Ishikawa (cell line): ENCODE results near the gene ATF7.

Experiments used
- CEBPB ChIP-seq: IDR thresholded peaks from 2 replicates; pipeline ENCODE4 v1.6.1; 2012
- CREB1 ChIP-seq: IDR thresholded peaks from 2 replicates; pipeline ENCODE4 v1.6.1; 2012; ENCODE audit warnings: low read depth
- EGR1 ChIP-seq: IDR thresholded peaks from 2 replicates; pipeline ENCODE4 v1.6.1; 2012
- EP300 ChIP-seq: IDR thresholded peaks from 2 replicates; pipeline ENCODE4 v1.6.1; 2012; ENCODE audit warnings: borderline replicate concordance
- FOXM1 ChIP-seq: IDR thresholded peaks from 2 replicates; pipeline ENCODE4 v1.6.1; 2012; ENCODE audit warnings: low read depth, borderline replicate concordance
- NFIC ChIP-seq: IDR thresholded peaks from 2 replicates; pipeline ENCODE4 v1.6.1; 2012
- RAD21 ChIP-seq: IDR thresholded peaks from 2 replicates; pipeline ENCODE4 v1.6.1; 2012; ENCODE audit warnings: low read depth
- REST ChIP-seq: IDR thresholded peaks from 2 replicates; pipeline ENCODE4 v1.6.1; 2012; ENCODE audit warnings: low read depth, mild to moderate bottlenecking
- TAF1 ChIP-seq: IDR thresholded peaks from 2 replicates; pipeline ENCODE4 v1.6.1; 2012; ENCODE audit warnings: low read depth, mild to moderate bottlenecking
- TCF12 ChIP-seq: IDR thresholded peaks from 2 replicates; pipeline ENCODE4 v1.6.1; 2012; ENCODE audit warnings: low read depth
- TEAD4 ChIP-seq: IDR thresholded peaks from 2 replicates; pipeline ENCODE4 v1.6.1; 2012
- YY1 ChIP-seq: IDR thresholded peaks from 2 replicates; pipeline ENCODE4 v1.6.1; 2012; ENCODE audit warnings: low read depth
- ZBTB7A ChIP-seq: IDR thresholded peaks from 2 replicates; pipeline ENCODE4 v1.6.1; 2012; ENCODE audit warnings: low read depth
- TF ChIP-seq, protein P1 (sequence below): IDR thresholded peaks from 2 replicates; pipeline ENCODE4 v1.6.1; 2012
- TF ChIP-seq, protein P2 (sequence below): IDR thresholded peaks from 2 replicates; pipeline ENCODE4 v1.6.1; 2012

Gene ATF7

DNA sequence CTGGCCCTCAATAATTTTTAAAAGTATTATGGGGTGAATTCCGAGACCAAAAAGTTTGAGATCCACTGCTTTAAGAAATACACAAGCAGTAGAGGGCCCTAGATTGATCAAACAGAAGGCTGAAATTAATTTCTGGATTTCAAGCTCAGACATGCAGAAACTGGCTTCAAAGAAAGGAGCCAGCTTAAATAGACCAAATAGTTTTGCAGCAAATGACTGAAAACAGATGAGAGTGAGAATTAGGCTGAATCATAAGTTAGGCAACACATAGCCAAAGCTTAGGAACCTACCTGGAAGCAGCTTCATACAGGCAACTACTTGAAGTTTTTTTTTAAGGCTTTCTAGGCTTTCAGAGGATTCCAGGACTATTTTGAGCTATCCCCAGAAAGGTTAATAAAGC lies 12.4 kb downstream of the ATF7 start:
- TF ChIP-seq FOXM1 (no peak), EGR1 (no peak), TCF12 (no peak), EP300 (no peak), ZBTB7A (no peak), TAF1 (no peak), CEBPB (no peak), YY1 (no peak), CREB1 (no peak), NFIC (no peak), RAD21 (no peak), TEAD4 (no peak), REST (no peak)
- TF ChIP-seq, protein P1, sequence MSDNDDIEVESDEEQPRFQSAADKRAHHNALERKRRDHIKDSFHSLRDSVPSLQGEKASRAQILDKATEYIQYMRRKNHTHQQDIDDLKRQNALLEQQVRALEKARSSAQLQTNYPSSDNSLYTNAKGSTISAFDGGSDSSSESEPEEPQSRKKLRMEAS: no peak
- TF ChIP-seq, protein P2, sequence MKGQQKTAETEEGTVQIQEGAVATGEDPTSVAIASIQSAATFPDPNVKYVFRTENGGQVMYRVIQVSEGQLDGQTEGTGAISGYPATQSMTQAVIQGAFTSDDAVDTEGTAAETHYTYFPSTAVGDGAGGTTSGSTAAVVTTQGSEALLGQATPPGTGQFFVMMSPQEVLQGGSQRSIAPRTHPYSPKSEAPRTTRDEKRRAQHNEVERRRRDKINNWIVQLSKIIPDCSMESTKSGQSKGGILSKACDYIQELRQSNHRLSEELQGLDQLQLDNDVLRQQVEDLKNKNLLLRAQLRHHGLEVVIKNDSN: no peak

- TF ChIP-seq CEBPB (no peak), TCF12 (no peak), NFIC (no peak), RAD21 (no peak), EP300 (no peak), CREB1 (no peak), EGR1 (no peak), TEAD4 (no peak), REST (no peak), TAF1 (no peak), FOXM1 (no peak)
- TF ChIP-seq, protein P2: no peak
- TF ChIP-seq, protein P1: no peak
Observed at GRCh38 chr12:53612978-53613377, 13.2 kb downstream of the ATF7 start.

DNA sequence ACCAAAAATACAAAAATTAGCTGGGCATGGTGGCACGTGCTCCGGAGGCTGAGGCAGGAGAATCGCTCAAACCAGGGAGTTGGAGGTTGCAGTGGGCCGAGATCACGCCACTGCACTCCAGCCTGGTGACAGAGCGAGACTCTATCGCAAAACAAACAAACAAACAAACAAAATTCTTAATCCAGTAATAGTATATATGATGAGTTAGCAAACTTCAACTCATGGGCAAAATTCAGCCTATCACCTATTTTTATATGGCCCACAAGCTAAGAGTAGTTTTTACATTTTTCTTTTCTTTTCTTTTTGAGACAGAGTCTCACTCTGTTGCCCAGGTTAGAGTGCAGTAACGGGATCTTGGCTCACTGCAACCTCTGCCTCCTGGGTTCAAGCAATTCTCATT lies 14.9 kb downstream of the ATF7 start:
- TF ChIP-seq FOXM1 (no peak), EGR1 (no peak), ZBTB7A (no peak), YY1 (no peak), RAD21 (no peak), EP300 (no peak), TCF12 (no peak), CEBPB (no peak)
- TF ChIP-seq, protein P2: no peak

DNA sequence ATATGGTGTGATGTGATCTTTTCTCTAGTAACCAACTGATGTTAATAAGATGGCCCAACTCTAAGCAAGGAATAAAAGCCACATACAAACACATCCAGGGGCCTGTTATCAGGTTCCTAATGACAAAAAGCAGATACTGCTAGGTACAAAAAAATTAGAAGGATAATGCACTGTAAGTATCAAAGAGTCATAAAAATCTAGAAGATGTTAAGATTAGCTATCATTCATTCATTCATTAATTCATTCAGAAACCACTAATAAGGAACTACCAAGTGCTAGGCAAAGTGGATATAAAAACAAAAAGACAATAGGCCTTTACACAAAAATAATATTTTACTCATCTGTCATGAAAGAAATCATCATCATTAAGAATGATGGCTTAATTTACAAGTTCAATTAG lies 21.6 kb downstream of the ATF7 start:
- no peak for TF ChIP-seq CREB1
- TF ChIP-seq TEAD4: no peak
- TF ChIP-seq RAD21: no peak

DNA sequence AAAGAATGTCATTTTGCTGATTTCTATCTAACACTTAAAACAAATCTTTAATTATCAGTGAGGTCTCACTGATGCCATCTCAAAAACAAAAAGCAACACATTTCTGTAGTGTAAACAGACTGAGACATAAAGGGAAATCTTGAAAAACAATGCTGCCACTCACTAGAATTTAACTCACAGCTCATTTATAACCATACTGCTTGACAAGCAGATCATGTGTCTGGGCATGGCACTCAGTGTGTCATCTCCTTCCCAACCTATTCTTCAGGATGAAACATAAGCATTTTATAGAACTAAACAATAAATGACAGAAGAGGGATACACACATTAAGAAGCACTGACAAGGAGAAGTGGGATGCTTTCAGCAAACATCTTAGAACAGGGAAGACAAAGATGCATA lies 22.4 kb downstream of the ATF7 start:
- TF ChIP-seq EP300 (no peak), YY1 (no peak), TEAD4 (no peak), NFIC (no peak), TAF1 (no peak), CEBPB (no peak), REST (no peak)
- TF ChIP-seq, protein P1: no peak
- TF ChIP-seq, protein P2: no peak
